ENCODE results near the gene MED20.

MED20 gene

DNA sequence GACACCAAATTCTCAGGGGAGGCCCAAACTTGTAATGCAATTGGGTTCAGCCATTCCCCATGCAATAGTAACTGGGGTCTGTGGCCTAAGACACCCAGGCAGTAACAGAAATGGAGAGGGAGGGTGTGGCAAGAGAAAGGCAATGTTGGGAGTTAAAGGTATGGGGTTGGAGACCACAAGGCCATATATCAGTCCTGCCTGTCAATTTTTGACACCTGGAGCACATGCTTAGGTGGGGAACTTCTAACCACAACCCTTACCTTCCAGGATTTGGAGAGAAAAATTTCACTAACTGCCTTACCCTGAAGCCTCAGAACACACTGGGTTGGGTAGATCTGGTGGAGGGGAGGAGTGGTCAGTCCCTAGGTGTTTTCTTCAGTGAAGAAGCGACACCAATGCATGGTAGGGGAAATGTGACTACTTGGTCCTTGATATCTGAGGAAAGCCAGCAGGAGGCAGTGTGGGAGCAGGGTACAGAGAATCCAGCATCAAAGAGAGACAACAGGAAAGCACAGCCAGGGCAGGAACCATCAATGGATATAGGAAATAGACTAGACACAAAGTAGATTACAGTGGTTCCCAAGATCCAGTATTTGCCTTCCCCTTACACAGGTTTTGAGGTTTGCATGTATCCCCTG is 18.9 kb downstream of the MED20 start:
- no peak for DNase-seq

DNA sequence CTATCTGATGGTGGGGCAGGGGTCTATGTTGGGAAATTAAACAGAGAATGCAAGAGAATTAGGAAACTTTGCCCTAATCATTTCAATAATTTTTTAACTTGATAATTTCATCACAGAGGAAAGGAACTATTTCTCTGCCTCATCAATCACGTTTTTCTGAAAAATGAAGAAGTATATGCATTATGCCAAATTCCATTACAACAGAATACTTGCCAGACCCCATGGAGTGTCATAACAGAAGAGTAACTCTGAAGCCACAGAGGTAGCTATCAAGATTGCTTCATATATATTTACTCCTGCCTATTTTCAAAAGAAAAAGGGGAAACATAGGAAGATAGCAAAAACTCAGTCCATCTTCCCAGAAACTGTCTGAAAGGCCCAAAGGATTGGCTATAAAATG is 20.1 kb downstream of the MED20 start:
- no peak for DNase-seq

DNA sequence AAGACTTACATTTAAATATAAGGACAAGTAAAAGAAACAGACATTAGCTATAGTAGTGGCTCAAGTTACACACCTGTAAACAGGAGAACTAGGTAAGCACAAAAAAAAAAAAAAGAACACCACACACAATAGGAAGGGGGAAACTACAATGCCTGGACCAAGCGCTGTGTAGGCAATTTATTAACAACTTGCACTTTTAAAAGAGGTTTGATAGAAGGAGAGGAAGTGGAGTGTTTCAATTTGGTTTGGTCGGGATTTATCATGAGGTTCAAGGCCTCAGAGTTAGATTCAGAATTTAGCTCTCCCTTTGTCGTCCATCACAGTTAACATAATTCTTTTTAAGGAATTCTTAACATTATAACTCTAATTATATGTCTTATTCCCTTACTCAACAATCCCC is 24.7 kb downstream of the MED20 start:
- DNase-seq: no peak

DNA sequence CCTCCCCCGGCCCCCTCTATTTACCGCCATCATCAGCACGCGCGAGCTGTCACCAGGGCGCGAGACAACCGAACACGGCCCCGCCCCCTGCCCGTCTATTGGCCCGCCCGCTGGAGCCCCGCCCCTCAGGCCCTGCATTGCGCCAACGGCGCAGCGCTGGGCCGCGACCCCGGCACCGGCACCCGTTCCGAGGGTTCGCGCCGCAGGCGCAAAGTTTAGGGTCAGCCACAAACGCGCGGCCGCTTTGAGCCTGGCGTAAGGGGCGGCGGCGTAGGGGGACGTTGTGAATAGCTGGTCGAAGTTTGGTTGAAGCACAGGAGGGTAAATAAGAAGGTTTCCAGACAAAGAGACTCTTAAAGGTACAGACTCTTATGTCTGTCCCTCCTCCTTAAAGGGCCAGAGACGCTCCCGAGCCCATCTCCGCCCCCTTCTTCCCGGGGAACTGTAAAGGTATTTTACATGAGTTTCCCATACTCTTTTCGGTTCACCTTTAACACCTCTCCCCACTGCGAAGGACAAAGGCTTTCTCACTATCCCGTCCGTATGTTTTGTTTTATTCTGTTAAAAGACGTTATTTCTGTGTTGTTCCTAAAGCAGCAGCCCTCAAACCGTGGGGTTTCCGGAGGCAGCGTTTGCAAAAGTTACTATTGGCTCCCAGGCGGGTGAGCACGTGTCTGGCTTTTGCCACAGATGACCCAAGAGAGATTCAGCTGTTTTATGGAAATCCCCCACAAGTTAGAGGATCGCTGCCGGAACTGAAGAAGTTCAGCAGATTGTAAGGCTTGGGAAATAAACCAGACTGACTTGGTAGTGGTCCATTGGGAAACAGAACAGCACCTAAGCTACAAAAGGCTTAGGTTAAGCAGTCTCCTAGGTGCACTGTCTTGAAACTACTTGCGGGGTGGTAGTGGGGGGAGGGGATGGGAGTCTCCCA is 25.4 kb downstream of the MED20 start, which contains the start of gene USP49:
Gene USP49, minus strand, starts transcription at position 76 of the 934 bp plus-strand sequence. CDS start 88,392 bp downstream, outside the sequence.
- peak; percentile 77 to 89 for DNase-seq

DNA sequence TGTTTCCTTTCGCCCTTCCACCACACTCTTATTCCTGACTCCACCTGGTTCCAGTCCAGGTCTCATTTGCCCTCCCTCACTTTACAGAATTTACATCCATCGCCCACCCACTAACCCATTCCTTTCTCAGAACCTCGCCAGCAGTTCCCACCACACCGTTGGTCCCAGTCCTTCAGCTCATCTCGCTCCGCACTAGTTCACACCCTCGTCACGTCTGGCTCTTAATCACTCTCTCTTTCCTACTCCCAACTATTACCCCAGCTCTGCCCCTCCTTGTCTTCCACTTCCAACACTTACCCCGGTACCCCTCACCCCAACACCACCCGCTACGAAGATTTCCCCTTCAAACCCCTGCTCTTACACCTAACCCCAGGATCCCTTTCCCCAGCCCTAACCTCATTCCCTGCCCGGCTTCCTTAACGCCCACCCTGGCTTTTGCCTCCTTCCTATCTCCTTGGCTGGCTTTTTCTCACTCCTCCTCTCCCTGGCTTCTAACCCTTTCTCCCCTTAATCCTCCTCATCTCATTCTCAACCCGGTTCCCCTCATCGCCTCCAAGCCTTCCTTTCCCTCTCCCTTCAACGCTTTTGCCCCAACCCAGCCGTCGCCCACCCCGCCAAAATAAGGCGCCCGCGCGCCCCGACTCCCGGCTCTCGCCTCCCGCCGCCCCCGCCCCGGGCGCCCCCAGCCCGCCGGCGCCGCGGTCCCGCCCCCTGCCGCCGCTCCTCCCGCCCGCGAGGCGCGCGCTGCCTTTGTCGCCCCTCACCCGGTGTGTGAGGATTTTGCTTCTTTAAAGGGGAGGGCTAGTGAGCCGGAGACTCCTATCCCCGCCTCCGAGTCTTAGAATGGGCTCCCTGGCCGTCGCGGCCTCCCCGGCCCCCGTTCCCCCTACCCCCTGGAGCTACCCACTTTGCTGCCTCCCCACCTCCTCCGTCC is 26.3 kb downstream of the MED20 start:
- DNase-seq: no peak

DNA sequence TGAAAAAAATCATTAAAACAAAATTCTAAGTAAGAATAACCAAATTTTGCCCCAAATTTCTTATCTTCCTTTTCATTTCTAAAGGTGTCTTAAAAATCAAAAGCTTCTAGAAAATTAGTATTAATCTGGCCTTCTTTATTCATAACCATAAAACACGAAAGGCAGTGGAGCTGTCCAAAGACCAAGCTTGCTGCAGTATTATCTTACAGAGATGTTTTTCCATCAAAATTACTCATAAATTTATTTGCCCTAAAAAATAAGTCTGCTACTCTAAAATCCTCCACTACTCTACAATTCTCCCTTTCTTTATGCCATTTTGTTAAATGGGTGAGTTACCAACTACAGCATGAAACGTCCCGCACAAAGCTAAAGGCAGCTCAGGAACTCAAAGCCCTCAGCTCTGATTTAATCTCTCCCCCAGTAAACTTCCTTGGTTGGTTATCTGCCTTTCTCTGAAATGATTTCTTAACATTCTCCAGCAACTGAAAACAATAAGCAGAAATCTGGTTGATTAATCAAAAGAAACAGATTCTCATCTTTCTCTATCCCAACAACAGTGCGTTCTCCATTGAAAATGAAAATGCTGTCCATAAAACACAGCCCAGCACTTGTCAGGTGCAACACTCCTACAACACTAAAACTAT is 27.9 kb downstream of the MED20 start:
- no peak for DNase-seq

DNA sequence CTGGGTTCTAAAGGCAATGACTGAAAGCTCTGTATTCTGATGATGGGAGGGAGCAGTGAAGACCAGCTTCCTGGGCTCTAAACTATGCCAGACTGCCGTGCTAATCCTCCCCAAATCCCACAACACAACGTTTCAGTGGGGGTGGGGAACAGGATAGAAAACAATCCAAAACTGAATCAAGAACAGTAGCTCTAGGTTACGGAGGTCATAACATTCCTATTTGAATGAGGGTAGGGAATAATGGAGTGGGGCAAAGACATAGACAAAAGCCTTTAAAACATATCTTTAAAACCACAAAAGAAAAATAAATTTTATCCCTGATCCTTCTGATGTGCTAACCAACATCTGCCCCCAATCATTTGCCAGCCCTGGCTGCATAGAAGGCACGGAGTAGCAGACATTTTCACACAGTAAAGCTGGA is 33.6 kb downstream of the MED20 start:
- no peak for DNase-seq

DNA sequence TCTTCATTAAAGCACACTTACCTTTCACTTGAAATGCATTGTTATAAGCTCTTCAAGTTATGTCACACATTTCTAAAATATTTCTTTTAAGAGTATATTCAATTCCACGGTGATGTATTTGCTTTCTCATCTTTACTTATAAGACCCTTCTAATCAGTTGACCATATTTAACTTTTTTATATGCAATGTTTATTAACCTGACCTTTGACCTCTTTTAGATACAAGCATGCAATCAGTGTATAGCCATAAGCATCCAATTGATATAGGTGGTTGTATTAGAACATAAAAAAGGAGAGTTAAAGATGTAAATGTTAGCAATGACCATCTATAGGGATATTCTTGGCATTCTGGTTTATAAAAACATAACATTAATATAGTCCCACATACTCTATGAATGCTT is 35.0 kb downstream of the MED20 start:
- DNase-seq: no peak

DNA sequence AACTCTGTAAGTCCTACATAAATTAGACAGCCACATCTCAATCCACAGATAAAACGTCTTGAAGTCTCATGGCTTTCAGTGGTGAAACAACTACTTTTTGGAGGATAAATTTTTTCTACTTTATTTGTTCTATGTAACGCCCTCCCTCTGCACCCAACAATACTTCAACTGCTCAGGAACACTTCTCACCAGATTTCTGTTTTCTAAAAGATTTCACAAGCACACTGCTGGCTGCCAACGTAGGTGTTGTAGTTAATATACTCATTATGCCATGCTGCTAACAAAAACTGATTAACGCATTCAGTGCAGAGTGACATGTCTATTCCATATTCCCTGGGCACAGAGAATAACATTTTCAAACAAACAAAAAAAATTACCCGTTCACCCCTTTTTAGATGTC is 36.0 kb downstream of the MED20 start:
- DNase-seq: no peak

DNA sequence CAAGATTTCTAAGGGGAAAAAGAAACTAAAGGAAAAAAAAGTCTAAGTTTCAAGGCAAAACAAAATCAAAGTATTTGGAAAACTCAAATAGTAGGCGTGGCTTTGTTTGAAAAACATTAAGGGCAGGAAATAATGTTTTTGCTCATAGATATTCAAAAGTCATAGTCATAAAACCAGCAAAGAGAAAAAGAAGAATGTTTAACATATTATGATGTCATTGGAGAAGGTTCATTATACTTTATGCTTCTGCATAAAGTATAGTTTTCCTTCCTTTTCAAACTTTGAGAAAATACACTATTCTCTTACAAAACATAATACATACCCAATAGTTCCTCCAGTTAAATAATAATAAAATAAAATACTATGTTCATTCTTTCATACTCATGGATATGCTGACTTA is 39.4 kb downstream of the MED20 start:
- DNase-seq: no peak

DNA sequence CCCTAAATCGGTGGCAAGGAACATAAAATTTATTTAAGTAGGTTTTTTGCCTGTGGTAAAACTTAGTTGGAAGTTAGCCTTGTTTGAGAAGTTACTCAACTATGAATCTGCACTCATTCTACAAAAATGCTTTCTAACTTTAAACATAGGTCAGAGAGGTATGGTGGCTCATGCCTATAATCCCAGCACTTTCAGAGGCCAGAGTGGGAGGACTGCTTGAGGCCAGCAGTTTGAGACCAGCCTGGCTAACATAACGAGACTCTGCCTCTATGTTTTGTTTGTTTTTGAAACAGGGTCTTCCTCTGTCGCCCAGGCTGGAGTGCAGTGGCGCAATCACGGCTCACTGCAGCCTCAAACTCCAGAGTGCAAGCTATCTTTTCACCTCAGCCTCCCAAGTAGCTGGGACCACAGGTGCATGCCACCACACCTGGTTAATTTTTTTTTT is 42.0 kb downstream of the MED20 start:
- no peak for DNase-seq

DNA sequence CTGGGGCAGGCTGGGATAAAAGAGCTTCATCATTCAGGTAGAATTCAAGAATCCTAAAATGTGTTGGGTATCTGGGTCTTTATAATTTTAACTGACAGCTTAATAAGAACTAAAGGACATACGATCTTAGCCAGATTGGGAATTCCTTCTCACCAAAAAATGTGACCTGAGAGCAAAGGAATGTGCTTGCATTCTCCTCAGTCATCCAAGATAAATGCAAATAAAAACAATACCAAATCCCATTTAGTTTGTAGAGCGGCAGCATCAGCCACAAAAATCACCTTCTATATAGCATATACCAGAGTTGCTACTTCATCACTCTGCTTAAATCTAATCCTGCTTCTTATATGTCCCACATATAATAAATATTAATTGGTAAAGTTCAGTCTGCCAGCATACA is 42.7 kb downstream of the MED20 start:
- DNase-seq: no peak

DNA sequence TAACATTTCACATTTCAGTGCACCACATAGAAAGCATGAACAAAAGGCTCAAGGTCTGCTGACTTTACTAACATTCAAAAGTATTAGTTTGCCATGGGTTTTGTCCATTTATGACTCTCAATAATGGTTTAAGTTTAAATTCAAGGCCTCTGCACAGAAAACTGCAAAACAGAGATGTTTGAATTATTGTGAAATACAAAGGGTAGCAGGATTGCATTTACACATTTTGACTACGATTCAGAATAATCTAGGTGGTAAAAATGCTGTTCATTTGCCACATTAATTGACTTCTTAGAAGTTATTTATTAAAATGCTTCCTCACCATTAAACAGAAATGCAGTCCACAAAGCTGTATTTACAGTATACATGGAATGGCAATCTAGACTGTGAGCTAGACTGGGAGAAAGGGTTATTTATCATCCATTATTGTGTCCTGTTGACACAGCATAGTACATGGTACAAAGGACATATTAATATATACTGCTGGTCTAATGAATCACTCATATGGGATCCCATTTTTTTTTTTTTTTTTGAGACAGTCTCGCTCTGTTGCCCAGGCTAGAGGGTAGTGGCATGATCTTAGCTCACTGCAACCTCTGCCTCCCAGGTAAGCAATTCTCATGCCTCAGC is 43.8 kb downstream of the MED20 start:
- no peak for DNase-seq

DNA sequence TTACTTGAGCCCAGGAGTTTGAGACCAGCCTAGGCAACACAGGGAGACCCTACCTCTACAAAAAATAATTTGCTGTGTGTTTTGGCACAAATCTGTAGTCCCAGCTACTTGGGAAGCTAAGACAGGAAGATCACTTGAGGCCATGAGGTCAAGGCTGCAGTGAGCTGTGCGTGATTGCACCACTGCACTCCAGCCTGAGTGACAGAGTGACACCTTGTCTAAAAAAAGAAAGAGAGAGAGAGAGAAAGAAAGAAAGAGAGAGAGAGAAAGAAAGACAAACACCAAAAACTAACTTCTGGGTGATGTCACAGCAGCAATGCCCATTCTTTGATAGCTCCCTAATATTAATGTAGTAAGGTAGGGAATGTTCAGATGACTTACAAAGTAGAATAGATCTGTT is 46.2 kb downstream of the MED20 start:
- DNase-seq: no peak

DNA sequence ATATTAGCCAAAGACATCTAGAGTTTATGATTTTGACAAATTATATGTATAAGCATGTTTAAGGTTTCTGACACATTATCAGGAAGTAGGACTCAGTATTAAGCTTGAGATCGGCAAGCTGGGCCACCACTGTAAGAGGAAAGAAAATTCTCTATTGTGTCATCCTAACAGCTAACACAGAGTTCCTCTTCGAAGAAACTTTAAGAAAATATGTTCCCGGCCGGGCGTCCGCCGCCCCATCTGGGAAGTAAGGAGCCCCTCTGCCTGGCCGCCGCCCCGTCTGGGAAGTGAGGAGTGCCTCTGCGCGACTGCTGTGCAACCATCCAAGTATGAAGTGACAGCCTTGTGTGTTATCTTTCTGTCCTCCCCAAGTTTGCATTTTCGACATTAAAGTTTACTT is 48.8 kb downstream of the MED20 start:
- DNase-seq: no peak

DNA sequence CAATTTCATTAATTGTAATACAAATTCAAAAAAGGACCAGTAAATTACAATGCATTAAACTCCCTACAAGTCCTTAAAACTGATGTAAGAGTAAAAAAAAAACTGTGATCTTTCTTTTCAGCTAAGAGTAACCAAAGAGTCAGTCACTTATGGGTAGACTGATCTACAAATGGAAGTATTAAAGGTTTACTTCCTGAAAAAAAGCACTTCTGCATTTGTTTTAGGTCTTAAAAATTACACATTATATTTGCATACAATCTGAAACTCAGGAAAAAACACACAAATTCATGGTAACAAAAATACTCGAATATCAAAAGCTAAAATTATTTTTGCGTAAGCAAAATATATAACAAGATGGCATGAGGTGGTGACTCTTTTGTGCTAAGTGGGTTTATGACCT is 49.2 kb downstream of the MED20 start:
- DNase-seq: no peak

DNA sequence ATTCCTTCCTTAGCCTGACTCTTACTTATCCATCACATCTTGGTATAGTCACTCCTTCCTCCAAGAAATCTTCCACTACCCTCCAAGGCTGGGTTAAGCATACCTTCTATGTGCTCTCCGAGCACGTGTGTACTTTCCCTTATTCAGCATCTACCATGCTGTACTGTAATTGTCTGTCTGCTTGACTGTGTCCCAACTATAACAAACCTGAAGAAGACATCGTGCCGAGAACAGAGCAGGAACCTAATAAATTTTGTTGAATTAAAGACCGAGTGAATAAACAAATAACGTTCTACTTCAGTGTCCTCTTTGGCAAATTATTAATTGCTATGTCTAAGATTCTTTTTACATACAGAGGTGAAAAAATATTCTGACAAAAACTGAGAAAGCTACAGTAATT is 61.6 kb downstream of the MED20 start:
- DNase-seq: no peak

DNA sequence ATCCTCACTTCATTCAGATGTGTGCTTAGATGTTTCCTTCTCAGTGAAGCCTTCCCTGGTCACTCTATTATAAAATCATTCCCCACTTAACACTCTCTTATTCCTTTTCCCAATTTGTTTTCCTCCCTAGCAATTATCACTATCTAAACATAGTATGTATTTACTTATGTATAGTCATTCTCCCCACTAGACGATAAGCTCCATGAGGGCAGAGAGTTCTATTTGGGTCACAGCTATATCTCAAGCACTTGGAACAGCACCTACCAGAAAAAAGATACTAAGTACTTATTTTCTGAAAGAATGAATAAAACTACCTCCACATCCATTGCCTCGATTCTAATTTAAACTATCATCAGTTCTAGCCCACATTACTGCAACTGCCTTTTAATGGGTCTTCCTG is 62.2 kb downstream of the MED20 start:
- DNase-seq: no peak
